ENCODE measurements around the gene GLB1L3.
A peak's percentile ranks its signal among the peaks of the same experiment; 100 is the strongest.
"Not testable (repeated sequence)": the region's sequence is repeated elsewhere in the genome, so short reads cannot be mapped to it uniquely, and the experiment has no call there.

The GLB1L3 gene

DNA sequence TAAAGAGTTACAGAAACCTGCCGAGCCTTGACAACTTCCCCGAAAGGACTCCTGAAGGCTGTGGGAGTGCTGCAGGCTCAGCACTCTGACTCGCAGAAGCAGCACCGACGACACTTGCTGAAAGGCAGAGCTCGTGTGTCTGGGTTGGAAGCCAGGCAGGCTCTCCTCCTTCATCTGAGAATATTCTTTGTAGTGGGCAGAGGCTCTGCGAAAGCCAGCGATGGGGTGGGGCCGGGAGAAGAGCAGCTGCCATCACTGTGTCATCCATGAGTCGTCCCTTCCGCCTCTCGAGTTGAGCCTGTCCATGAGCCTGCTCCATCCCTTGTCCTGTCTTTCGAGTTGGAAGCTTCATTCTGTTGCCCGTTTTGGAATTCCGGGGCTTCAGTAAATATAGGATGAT lies 67.5 kb downstream of the GLB1L3 start:
- Mint-ChIP-seq H3K9me3 (no peaks in the 10 kb centered on the region), H3K4me1 (ENCODE audit: low read depth) (no peaks in the 10 kb centered on the region), H3K36me3 (ENCODE audit: low read depth) (no peaks in the 10 kb centered on the region), H3K27ac (no peak overlapping the region), H3K4me3 (no peak overlapping the region), H3K27me3 (ENCODE audit: low read depth) (no peaks in the 10 kb centered on the region)
- DNase-seq (ENCODE audit: low spot score) = no peak

DNA sequence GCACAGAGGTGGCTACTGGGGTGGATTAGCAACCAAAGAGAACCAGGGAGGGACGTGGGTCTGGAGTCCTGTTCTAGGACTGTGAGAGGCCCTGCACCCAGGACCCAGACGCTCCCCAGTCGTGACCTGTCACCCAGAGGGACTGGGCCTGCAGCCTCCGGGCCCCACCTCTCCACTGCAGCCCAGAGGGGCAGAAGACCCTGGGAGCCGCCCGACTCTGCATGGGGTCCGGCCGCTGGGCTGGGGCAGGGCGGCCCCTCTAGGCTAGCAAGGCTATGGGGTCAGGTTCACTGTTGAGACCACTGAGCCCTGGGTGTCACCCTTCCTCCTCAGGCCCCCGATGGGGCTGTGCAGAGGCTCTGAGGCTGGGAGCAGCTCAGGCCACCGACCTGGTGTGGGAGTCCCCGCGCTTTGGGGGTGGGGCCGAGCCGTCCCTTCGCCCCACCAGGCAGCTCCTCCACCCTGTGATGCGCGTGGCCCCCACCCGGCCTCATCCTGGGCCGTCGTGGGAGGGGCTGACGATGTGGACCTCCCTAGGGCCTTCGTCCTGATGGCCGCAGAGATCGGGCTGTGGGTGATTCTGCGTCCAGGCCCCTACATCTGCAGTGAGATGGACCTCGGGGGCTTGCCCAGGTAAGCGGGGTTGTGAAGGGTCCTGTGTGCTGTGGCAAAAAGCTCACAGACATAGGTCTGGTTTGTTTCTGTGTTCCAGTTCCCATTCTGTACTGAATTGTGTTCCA lies 68.5 kb downstream of the GLB1L3 start:
- not testable (repeated sequence) for H3K27me3 Mint-ChIP-seq (ENCODE audit: low read depth); H3K4me3 Mint-ChIP-seq; H3K9me3 Mint-ChIP-seq; H3K36me3 Mint-ChIP-seq (ENCODE audit: low read depth); H3K27ac Mint-ChIP-seq; DNase-seq (ENCODE audit: low spot score); H3K4me1 Mint-ChIP-seq (ENCODE audit: low read depth)

DNA sequence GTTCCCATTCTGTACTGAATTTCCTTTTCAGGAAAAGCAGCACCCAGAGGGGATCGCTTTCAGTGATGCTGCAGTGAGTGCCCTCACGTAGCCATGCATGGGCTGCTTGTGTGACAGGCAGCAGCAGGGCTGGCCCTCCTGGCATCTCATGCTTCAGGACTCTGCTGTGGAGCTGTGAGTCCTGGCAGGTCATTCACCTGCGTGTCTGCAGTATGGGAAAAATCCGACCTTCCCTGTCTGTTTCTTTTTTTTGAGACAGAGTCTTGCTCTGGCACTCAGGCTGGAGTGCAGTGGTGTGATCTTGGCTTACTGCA lies 69.0 kb downstream of the GLB1L3 start:
- Mint-ChIP-seq H3K9me3 (no peaks in the 10 kb centered on the region), H3K27me3 (ENCODE audit: low read depth) (no peaks in the 10 kb centered on the region), H3K36me3 (ENCODE audit: low read depth) (no peaks in the 10 kb centered on the region), H3K4me1 (ENCODE audit: low read depth) (peaks cover 12% of the 10 kb centered on the region), H3K4me3 (no peak overlapping the region), H3K27ac (no peak overlapping the region)
- no peak for DNase-seq (ENCODE audit: low spot score)

DNA sequence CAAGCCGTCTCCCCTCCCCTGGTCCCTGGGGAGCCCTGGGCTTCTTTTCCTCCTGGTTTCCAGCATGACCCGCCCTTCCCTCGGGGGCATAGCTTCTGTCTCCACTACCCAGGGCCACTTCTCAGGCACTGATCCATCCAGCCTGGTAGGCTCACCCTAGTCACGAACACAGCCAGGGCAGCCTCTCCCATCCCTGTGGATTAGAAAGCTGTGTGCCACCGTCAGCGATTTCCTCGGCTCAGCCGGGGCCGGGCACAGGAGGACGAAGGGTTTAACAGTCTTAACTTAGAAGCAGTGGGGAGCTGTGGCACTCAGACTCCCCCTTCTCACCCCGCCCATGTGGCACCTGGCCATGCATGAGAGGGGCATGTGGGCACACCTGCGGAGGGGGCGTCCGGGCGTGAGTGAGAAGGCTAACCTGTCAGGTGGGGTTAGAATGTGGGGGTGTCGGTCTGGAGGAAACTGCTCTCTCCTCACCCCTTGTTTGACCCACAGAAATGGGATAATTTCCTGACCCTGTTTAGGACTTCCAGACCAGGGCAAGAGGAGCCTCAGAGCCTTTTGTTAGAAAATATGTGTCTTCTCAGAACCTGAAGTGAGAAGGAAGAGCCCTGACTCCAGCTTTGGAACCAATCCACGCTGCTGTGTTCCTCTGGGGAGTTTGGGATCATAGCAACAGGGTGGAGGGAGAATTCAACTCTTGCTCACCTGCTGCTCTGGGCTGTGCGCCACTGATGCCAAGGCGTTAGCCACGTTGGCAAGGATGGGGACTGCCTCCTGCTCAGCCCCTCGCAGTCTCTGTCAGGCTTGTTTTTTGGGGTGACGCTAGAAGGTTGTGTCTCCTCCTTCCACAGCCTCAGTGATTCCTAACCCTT lies 70.2 kb downstream of the GLB1L3 start:
- H3K4me1 Mint-ChIP-seq (ENCODE audit: low read depth) = peaks cover 15% of the 10 kb centered on the region
- no peak for DNase-seq (ENCODE audit: low spot score)
- H3K36me3 Mint-ChIP-seq (ENCODE audit: low read depth) = no peaks in the 10 kb centered on the region
- H3K4me3 Mint-ChIP-seq = no peak overlapping the region
- no peaks in the 10 kb centered on the region for H3K9me3 Mint-ChIP-seq
- no peak overlapping the region for H3K27ac Mint-ChIP-seq
- peaks cover 2% of the 10 kb centered on the region for H3K27me3 Mint-ChIP-seq (ENCODE audit: low read depth)

DNA sequence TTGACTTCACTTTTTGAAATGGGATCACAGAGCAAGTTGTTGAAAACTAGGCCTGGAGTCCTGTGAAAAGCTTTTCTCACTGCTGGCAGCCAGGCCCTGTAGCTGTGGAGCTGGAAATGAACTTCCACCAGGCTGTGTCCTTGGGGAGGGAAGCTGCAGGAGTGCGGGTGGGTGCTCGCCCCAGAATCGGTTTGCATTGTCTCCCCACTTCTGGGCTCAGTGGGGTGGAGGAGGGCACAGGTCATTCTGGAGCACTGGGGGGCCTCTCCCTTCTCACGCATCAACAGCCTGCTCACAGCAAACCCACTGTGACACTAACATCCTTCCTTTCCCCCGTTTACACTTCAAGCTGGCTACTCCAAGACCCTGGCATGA lies 70.8 kb downstream of the GLB1L3 start:
- Mint-ChIP-seq H3K27me3 (ENCODE audit: low read depth) (peaks cover 2% of the 10 kb centered on the region), H3K4me3 (no peak overlapping the region), H3K27ac (no peak overlapping the region), H3K9me3 (no peaks in the 10 kb centered on the region), H3K4me1 (ENCODE audit: low read depth) (peaks cover 15% of the 10 kb centered on the region), H3K36me3 (ENCODE audit: low read depth) (no peaks in the 10 kb centered on the region)
- no peak for DNase-seq (ENCODE audit: low spot score)

DNA sequence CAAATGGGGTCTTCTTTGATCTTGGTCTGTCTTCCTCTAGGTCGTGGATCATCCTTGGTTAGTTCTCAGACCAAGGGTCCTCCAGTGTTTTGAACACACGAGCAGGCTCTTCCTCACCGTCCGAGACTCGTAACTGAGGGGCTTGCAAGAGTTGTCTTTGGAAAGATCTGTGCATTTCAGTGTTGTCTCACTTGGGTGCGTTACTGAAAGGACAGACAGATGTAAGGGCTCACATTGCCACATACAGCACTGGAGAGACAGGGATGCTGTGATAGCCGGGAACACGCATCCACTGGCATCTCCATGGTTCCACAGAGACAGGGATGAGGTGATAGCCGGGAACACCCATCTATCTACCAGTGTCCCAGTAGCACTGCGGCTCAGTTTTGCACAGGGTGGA lies 71.3 kb downstream of the GLB1L3 start:
- Mint-ChIP-seq H3K9me3 (no peaks in the 10 kb centered on the region), H3K27ac (no peak overlapping the region), H3K4me3 (no peak overlapping the region), H3K27me3 (ENCODE audit: low read depth) (peaks cover 2% of the 10 kb centered on the region), H3K36me3 (ENCODE audit: low read depth) (no peaks in the 10 kb centered on the region), H3K4me1 (ENCODE audit: low read depth) (peaks cover 15% of the 10 kb centered on the region)
- no peak for DNase-seq (ENCODE audit: low spot score)

DNA sequence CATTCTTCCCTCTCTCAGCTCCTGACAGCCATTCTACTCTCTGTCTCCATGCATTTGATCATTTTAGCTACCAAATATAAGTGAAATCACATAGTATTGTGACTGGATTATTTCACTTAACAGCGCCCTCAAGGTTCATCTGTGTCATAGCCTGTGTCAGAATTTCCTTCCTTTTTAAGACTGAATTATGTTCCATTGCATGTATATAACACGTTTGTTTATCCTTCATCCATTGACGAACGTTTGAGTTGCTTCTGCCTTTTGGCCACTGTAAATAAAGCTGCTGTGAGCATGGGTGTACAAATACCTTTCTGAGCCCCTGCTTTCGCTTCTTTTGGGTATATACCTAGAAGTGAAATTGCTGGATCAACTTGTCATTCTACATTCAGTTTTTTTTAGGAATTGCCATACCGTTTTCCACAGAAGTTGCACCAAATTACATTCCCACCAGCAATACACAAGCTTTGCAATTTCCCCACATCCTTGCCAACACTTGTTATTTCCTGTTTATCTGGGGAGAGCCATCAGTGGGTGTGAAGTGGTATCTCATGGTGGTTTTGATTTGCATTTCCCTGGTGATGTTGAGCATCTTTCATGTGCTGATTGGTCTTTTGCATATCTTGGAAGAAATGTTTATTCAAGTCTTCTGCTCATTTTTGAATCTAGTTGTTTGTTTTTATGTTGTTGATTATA lies 73.1 kb downstream of the GLB1L3 start:
- Mint-ChIP-seq H3K27me3 (ENCODE audit: low read depth) (peaks cover 4% of the 10 kb centered on the region), H3K9me3 (no peaks in the 10 kb centered on the region), H3K4me3 (peak overlapping the region; percentile 15), H3K27ac (peak overlapping the region; percentile 62), H3K36me3 (ENCODE audit: low read depth) (no peaks in the 10 kb centered on the region), H3K4me1 (ENCODE audit: low read depth) (peaks cover 15% of the 10 kb centered on the region)
- no peak for DNase-seq (ENCODE audit: low spot score)

DNA sequence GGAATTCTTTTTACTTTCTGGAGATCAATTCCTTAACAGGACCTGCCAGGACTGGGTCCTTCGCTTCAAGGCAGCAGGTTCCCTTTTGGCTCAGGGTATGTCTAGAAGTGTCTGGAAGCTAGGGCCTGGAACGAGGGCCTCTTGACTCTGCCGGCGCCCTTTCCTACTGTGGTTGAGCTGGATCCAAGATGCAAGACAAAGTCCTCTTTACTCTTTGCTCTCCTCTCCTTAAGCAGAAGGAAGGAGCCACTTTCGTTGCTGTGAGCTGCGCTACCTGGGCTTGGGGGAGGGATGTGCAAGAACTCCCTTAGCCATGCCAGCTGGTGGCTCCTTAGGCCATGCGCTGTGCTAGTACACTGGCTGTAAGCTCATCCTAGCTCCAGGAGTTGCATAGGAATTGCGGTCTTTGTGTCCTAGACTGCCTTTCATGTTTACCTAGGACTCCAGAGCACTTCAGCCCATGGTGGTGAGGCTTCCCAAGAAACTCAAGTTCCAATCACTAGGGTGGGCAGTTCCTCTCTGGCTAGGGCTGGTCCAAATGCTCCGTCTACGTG lies 73.7 kb downstream of the GLB1L3 start:
- DNase-seq (ENCODE audit: low spot score) = no peak
- no peaks in the 10 kb centered on the region for H3K36me3 Mint-ChIP-seq (ENCODE audit: low read depth)
- H3K4me3 Mint-ChIP-seq = peak overlapping the region; percentile 15
- H3K4me1 Mint-ChIP-seq (ENCODE audit: low read depth) = peaks cover 15% of the 10 kb centered on the region
- peaks cover 7% of the 10 kb centered on the region for H3K27me3 Mint-ChIP-seq (ENCODE audit: low read depth)
- H3K9me3 Mint-ChIP-seq = no peaks in the 10 kb centered on the region
- peak overlapping the region; percentile 62 for H3K27ac Mint-ChIP-seq

DNA sequence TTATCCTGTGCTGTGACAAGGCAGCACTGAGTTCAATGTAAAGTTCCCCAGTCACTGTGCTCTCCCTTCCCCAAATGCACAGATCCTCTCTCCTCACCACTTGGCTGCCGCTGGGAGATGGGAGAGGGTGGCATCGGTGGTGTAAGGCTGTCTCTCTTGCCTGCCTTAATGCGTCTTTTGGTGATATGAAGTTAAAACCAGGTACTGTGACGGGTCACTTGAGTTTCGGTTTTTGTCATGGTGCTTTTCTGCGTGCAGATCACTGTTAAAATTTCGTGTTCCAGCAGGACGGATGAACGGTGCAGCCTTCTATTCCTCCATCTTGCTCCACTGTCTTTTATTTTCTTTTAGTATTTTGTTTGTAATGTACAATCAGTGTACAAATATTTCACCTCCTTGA lies 74.2 kb downstream of the GLB1L3 start:
- Mint-ChIP-seq H3K4me1 (ENCODE audit: low read depth) (peaks cover 17% of the 10 kb centered on the region), H3K27ac (no peak overlapping the region), H3K4me3 (no peak overlapping the region), H3K27me3 (ENCODE audit: low read depth) (peaks cover 10% of the 10 kb centered on the region), H3K36me3 (ENCODE audit: low read depth) (no peaks in the 10 kb centered on the region), H3K9me3 (no peaks in the 10 kb centered on the region)
- no peak for DNase-seq (ENCODE audit: low spot score)

DNA sequence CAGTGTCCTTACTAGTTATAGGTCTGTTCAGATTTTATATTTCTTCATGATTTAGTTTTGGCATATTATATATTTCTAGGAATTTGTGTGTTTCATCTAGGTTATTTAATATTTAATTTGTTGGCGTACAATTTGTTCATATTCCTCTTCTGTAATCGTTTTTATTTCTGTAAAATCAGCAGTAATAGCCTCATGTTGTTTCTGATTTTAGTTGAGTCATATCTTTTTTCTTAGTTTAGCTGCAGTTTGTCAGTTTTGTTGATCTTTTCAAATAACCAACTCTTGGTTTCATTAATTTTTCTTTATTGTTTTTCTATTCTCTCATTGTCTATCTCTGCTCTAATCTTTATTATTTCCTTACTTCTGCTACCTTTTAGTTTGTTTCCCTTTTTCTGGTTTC lies 75.9 kb downstream of the GLB1L3 start:
- H3K4me3 Mint-ChIP-seq = no peak overlapping the region
- H3K27ac Mint-ChIP-seq = no peak overlapping the region
- no peaks in the 10 kb centered on the region for H3K9me3 Mint-ChIP-seq

DNA sequence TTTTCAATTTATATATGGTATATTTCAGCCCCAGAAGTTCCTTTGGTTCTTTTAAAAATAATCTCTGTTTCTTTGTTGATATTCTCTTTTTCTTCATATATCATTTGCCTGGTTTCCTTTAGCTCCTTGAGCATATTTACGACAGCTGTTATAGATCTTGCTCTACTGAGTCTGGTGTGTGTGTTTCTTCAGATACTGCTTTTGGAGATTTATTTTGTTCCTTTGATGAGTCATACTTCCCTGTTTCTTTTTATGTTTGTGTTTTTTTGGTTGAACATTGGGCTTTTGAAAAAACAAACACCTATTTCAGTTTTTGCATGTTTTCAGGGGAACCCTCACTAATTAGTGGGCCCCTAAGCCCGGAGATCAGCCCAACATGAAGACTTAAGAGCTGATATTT lies 79.0 kb downstream of the GLB1L3 start:
- Mint-ChIP-seq H3K27ac (no peak overlapping the region), H3K9me3 (no peaks in the 10 kb centered on the region), H3K36me3 (ENCODE audit: low read depth) (no peaks in the 10 kb centered on the region), H3K4me3 (no peak overlapping the region), H3K27me3 (ENCODE audit: low read depth) (peaks cover 12% of the 10 kb centered on the region), H3K4me1 (ENCODE audit: low read depth) (peaks cover 11% of the 10 kb centered on the region)
- DNase-seq (ENCODE audit: low spot score) = no peak

More for the DNA sequence above, 75.9 kb downstream of the GLB1L3 start:
- Mint-ChIP-seq H3K4me1 (ENCODE audit: low read depth) (peaks cover 19% of the 10 kb centered on the region), H3K36me3 (ENCODE audit: low read depth) (no peaks in the 10 kb centered on the region), H3K27me3 (ENCODE audit: low read depth) (peaks cover 12% of the 10 kb centered on the region)
- no peak for DNase-seq (ENCODE audit: low spot score)

DNA sequence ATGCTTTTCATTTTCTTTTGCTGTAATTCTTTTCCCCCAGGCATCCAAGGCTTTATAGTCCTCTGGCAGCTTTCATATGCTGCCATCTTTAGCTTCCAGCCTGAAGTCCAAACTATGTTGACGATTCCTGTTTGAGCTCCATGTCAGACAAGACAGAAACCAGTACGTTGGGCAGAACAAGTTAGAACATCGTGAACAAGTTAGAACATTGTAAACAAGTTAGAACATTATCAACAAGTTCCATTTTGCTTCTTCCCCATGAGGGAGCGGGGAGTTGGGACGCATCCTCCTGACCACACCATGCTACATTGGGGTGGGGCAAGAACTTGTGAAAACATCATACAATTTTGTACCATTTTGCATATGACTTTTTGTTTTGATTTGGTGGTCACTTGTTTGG lies 79.5 kb downstream of the GLB1L3 start:
- Mint-ChIP-seq H3K4me1 (ENCODE audit: low read depth) (peaks cover 9% of the 10 kb centered on the region), H3K27ac (no peak overlapping the region), H3K27me3 (ENCODE audit: low read depth) (peaks cover 12% of the 10 kb centered on the region), H3K4me3 (no peak overlapping the region), H3K36me3 (ENCODE audit: low read depth) (no peaks in the 10 kb centered on the region), H3K9me3 (no peaks in the 10 kb centered on the region)
- DNase-seq (ENCODE audit: low spot score) = no peak

DNA sequence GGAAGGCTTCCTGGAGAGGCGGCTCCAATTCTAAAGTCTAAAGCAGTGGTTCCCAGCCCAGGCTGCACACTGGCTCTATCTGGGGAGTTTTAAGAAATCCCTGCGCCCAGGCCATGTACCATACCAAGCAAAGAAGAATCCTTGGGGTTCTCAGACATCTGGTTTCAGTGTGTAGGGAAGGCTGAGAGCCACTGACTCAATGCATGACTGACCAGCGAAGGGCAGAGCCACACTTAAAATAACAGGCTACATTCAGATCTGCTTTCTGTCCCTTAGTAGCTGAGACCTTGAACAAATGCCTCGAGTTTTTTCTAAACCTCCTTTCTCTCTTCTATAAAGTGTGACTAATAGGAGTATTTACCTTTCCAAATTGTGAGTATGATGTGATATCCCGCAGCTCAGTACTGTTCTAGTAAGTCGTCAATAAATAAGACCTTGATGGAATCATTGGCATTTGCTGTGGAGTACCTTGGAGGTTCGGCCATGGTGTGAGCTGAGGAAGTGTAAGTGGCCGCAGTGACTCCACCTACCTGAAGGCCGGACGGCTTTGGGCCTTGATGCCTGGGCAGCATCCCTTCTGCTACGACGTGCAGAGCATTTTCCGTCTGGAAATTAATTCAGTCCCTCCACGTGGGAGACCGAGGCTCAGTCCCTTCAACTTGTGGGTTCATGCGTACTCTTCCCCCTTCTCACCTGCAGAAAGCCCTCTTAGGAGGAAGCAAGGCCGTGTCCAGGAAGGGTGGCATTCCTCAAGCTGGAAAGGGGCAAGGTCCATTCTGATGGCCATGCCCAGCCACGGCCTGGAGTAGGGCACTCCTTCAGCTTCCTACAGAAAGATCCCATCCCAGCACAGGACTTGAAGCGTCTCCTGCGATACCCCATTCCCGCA lies 80.7 kb downstream of the GLB1L3 start:
- Mint-ChIP-seq H3K9me3 (no peaks in the 10 kb centered on the region), H3K4me1 (ENCODE audit: low read depth) (peaks cover 11% of the 10 kb centered on the region), H3K27me3 (ENCODE audit: low read depth) (peaks cover 11% of the 10 kb centered on the region), H3K27ac (no peak overlapping the region), H3K4me3 (no peak overlapping the region), H3K36me3 (ENCODE audit: low read depth) (no peaks in the 10 kb centered on the region)
- DNase-seq (ENCODE audit: low spot score) = no peak

Data from T-helper 2 cell treated with Interferon-gamma antibody and Interleukin-4, amounts not matched to agents 5 μg/mL and 100 μg/mL, for 36 hours (primary cell).